Measurements from ENCODE around the gene BEST2. TPM values are rescaled to one million over a fixed set of nuclear protein-coding genes. Genes with fewer than 3 reads are reported as not detected.

Gene BEST2
- total RNA-seq, result under 1 TPM in 1 of 4 donors, not detected in 3; 0.63 TPM

DNA sequence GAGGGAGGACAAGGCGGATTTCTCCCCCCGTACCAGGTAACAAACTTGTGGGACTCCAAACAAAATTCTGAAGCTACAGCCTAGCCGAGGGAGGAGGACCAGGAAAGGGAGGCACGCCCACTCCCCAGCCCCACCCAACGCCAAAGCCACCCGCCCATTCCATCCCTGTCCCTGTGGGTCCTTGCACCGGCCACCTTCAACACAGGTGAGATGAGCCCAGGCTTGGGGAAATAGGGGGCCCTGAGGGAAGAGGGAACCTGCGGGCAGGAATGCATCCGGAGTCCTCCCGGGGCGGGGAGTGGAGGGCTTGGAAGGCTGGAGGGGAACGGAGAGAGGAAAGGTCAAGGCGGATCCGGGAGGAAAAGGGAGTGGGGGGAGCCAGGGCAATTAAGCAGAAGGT, at the start of gene BEST2:
Gene BEST2, plus strand, starts transcription at position 157 of the 400 bp plus-strand sequence. CDS start 802 bp downstream, outside the sequence.
- TF ChIP-seq POLR2A (IDR thresholded peaks at IDR 0.05), result no peak
- TF ChIP-seq, protein P1, sequence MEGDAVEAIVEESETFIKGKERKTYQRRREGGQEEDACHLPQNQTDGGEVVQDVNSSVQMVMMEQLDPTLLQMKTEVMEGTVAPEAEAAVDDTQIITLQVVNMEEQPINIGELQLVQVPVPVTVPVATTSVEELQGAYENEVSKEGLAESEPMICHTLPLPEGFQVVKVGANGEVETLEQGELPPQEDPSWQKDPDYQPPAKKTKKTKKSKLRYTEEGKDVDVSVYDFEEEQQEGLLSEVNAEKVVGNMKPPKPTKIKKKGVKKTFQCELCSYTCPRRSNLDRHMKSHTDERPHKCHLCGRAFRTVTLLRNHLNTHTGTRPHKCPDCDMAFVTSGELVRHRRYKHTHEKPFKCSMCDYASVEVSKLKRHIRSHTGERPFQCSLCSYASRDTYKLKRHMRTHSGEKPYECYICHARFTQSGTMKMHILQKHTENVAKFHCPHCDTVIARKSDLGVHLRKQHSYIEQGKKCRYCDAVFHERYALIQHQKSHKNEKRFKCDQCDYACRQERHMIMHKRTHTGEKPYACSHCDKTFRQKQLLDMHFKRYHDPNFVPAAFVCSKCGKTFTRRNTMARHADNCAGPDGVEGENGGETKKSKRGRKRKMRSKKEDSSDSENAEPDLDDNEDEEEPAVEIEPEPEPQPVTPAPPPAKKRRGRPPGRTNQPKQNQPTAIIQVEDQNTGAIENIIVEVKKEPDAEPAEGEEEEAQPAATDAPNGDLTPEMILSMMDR (IDR thresholded peaks at IDR 0.05 in 4 of 5, conservative IDR thresholded peaks at IDR 0.05 in 1 of 5), result no peak
- peaks cover 0 to 19% of the 10 kb centered on the region in 2 donors for H3K36me3 ChIP-seq
- ATAC-seq (no peak), DNase-seq (no peak)
- intact Hi-C loops (cut with DNase I; ENCODE audit: low total_unique reads) (no loop called here), in situ Hi-C loops (cut with MboI; ENCODE audit: low sequenced_read_pairs in 4 of 4) (no loop called here)
- no peak within 1 kb of the TSS for H3K4me3 ChIP-seq
- no peak within 1 kb of the TSS for H3K27ac ChIP-seq
- H3K27me3 ChIP-seq, result peaks cover 15 to 27% (median 18%) of the 10 kb centered on the region in 3 donors
- peaks cover 0 to 3% of the 10 kb centered on the region in 2 donors for H3K4me1 ChIP-seq
- no peaks in the 10 kb centered on the region for H3K9me3 ChIP-seq

DNA sequence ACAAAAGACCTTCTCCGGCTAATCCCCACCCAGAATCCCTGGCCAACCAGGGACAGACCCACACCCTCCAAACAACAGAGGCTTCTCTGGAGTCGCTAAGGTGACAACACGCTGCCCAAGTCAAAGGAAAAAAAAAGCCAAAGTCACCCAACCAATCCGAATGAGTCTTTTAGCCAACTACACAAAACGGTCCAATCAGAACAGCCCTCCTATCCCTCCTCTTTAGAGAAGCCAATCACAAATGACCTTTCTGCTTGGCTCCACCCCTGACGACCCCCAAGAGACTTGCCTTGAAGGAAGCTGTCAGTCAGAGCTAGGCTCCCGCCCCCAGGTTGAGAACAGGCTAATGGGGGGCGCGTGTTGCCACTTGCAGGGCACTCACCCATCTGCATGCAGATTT, 48.5 kb upstream of the BEST2 start:
- no peaks in the 10 kb centered on the region for H3K27me3 ChIP-seq
- no peaks in the 10 kb centered on the region for H3K4me1 ChIP-seq
- H3K36me3 ChIP-seq, result peaks cover 0 to 82% of the 10 kb centered on the region in 2 donors
- ATAC-seq, result no peak
- intact Hi-C loops (cut with DNase I; ENCODE audit: low total_unique reads), result no loop called here
- H3K27ac ChIP-seq, result no peak overlapping the region
- in situ Hi-C loops (cut with MboI; ENCODE audit: low sequenced_read_pairs in 4 of 4), result no loop called here
- H3K9me3 ChIP-seq, result no peaks in the 10 kb centered on the region
- TF ChIP-seq, protein P1 (IDR thresholded peaks at IDR 0.05 in 4 of 5, conservative IDR thresholded peaks at IDR 0.05 in 1 of 5), result no peak
- no peak for TF ChIP-seq POLR2A (IDR thresholded peaks at IDR 0.05)
- no peak overlapping the region for H3K4me3 ChIP-seq
- no peak for DNase-seq

DNA sequence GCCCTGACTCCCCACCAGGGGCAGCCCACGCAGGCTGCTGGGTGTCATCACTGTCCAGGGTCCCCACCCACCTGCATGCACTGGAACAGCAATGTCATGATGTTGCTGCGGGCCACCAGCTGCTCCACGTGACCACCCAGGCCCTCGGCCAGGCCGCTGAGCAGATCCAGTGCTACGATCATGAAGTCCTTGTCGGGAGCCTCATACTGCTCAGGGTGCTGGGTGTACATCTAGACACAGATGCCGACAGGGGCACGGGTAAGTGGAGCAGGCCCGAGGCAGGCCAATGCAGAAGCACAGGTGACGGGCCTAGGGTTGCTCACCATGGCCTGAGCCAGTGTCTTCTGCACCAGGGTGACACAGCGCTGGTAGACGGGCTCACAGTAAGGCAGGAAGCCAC, 46.4 kb upstream of the BEST2 start:
- no peak for DNase-seq
- H3K27me3 ChIP-seq, result no peaks in the 10 kb centered on the region
- in situ Hi-C loops (cut with MboI; ENCODE audit: low sequenced_read_pairs in 4 of 4), result no loop called here

DNA sequence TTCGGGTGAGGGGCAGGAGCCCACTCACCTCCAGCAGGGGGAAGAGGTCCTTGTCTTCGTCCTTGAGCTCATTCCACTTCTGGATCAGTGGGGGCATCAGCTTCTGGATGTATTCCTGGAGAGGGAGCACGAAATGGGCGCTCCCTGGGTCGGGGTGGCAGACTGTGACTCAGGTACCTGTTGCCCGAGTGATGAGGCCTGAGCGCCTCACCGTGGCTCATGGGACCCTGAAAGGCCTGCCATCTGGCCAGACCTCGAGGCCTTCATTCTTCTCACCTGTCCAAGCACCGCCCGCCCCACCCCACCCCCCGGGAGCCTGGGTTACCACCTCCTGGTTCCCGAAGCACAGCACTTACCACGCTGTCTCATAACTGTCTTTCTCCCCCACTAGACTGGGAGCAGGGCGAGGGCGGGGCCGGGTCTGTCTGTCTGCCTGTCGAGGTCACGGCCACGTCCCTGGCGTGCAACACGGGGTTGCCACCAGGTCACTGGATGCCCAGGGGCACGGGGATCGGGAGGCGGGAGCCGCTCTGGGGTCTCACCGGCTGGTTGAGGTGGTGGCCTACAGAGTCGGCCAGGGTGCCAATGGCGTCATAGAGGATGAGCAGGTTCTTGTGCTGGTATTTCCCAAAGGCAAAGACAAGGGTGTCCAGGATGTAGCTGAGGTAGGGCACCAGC, 45.8 kb upstream of the BEST2 start:
- intact Hi-C loops (cut with DNase I; ENCODE audit: low total_unique reads), result no loop called here
- Histone ChIP-seq H3K4me1 (no peaks in the 10 kb centered on the region), H3K4me3 (no peak overlapping the region), H3K9me3 (no peaks in the 10 kb centered on the region), H3K27ac (no peak overlapping the region), H3K36me3 (peaks cover 0 to 97% of the 10 kb centered on the region in 2 donors), H3K27me3 (no peaks in the 10 kb centered on the region)
- no peak for TF ChIP-seq POLR2A (IDR thresholded peaks at IDR 0.05)
- TF ChIP-seq, protein P1 (IDR thresholded peaks at IDR 0.05 in 4 of 5, conservative IDR thresholded peaks at IDR 0.05 in 1 of 5), result no peak
- in situ Hi-C loops (cut with MboI; ENCODE audit: low sequenced_read_pairs in 4 of 4), result no loop called here
- ATAC-seq (no peak), DNase-seq (no peak)

More for the DNA sequence above, 46.4 kb upstream of the BEST2 start:
- intact Hi-C loops (cut with DNase I; ENCODE audit: low total_unique reads), result no loop called here
- no peak for TF ChIP-seq POLR2A (IDR thresholded peaks at IDR 0.05)
- TF ChIP-seq, protein P1 (IDR thresholded peaks at IDR 0.05 in 4 of 5, conservative IDR thresholded peaks at IDR 0.05 in 1 of 5), result no peak
- H3K4me1 ChIP-seq, result no peaks in the 10 kb centered on the region
- ATAC-seq, result no peak
- H3K36me3 ChIP-seq, result peaks cover 0 to 97% of the 10 kb centered on the region in 2 donors
- no peak overlapping the region for H3K27ac ChIP-seq
- no peaks in the 10 kb centered on the region for H3K9me3 ChIP-seq
- H3K4me3 ChIP-seq, result no peak overlapping the region

Data from gastrocnemius medialis (tissue), 4 donors.